Stimulated activated naive CD8-positive, alpha-beta T cell treated with anti-CD3 and anti-CD28 coated beads, Interleukin-15, Interleukin-2, amounts not matched to agents 100 U/mL and 50 U/mL, for 24 hours (primary cell): ENCODE measurements around the gene LYPD1.

ENCODE experiments used
- ATAC-seq: fragments of 150-1000 bp; cut with Tn5 transposase; one replicate; pipeline ENCODE4 v1.10.0; 2021
- DNase-seq: peaks from one replicate; pipeline ENCODE4 v3.0.0; 2021

The LYPD1 gene

GRCh38 chr2:132668189-132668823, 1.7 kb downstream of the LYPD1 start:
- no peak for ATAC-seq
- DNase-seq = no peak

GRCh38 chr2:132667706-132668105, 2.3 kb downstream of the LYPD1 start:
- no peak for ATAC-seq
- no peak for DNase-seq

GRCh38 chr2:132665401-132666140, 4.4 kb downstream of the LYPD1 start:
- DNase-seq (no peak), ATAC-seq (no peak)

GRCh38 chr2:132664096-132664495, 5.9 kb downstream of the LYPD1 start:
- DNase-seq (no peak), ATAC-seq (no peak)

GRCh38 chr2:132662732-132663131, 7.3 kb downstream of the LYPD1 start:
- DNase-seq (no peak), ATAC-seq (no peak)

GRCh38 chr2:132659331-132659730, 10.7 kb downstream of the LYPD1 start:
- ATAC-seq (no peak), DNase-seq (no peak)

- ATAC-seq (no peak), DNase-seq (no peak)
Measured at GRCh38 chr2:132656266-132656975, 13.6 kb downstream of the LYPD1 start.

GRCh38 chr2:132654968-132655367, 15.0 kb downstream of the LYPD1 start:
- DNase-seq (no peak), ATAC-seq (no peak)

- no peak for DNase-seq
- no peak for ATAC-seq
Measured at GRCh38 chr2:132654335-132654734, 15.7 kb downstream of the LYPD1 start.

- no peak for ATAC-seq
- no peak for DNase-seq
Measured at GRCh38 chr2:132652474-132652873, 17.5 kb downstream of the LYPD1 start.

GRCh38 chr2:132651115-132652045, 18.6 kb downstream of the LYPD1 start:
- ATAC-seq = no peak
- no peak for DNase-seq

GRCh38 chr2:132646540-132647108, 23.4 kb downstream of the LYPD1 start:
- ATAC-seq (no peak), DNase-seq (no peak)

- ATAC-seq (no peak), DNase-seq (no peak)
Measured at GRCh38 chr2:132645722-132646539, 24.1 kb downstream of the LYPD1 start.

GRCh38 chr2:132645176-132645575, 24.8 kb downstream of the LYPD1 start:
- DNase-seq = no peak
- ATAC-seq = no peak

GRCh38 chr2:132642415-132642814, 27.6 kb downstream of the LYPD1 start:
- ATAC-seq = no peak
- no peak for DNase-seq

- ATAC-seq = no peak
- DNase-seq = no peak
Measured at GRCh38 chr2:132641819-132642218, 28.2 kb downstream of the LYPD1 start.

GRCh38 chr2:132640116-132640515, 29.9 kb downstream of the LYPD1 start:
- ATAC-seq (no peak), DNase-seq (no peak)

GRCh38 chr2:132638313-132639040, 31.5 kb downstream of the LYPD1 start:
- no peak for ATAC-seq
- no peak for DNase-seq

GRCh38 chr2:132636346-132636745, 33.7 kb downstream of the LYPD1 start:
- ATAC-seq (no peak), DNase-seq (no peak)

- no peak for DNase-seq
- ATAC-seq = no peak
Measured at GRCh38 chr2:132633635-132634034, 36.4 kb downstream of the LYPD1 start.
